HG03457 (cell line): ENCODE data around the gene SF1.

Source experiments
- ATAC-seq: cut with Tn5 transposase; IDR thresholded peaks from one replicate; pipeline ENCODE4 v1.9.1; 2021; ENCODE audit warnings: moderate number of reproducible peaks; ENCODE audit not compliant: unreplicated experiment

Gene SF1

DNA sequence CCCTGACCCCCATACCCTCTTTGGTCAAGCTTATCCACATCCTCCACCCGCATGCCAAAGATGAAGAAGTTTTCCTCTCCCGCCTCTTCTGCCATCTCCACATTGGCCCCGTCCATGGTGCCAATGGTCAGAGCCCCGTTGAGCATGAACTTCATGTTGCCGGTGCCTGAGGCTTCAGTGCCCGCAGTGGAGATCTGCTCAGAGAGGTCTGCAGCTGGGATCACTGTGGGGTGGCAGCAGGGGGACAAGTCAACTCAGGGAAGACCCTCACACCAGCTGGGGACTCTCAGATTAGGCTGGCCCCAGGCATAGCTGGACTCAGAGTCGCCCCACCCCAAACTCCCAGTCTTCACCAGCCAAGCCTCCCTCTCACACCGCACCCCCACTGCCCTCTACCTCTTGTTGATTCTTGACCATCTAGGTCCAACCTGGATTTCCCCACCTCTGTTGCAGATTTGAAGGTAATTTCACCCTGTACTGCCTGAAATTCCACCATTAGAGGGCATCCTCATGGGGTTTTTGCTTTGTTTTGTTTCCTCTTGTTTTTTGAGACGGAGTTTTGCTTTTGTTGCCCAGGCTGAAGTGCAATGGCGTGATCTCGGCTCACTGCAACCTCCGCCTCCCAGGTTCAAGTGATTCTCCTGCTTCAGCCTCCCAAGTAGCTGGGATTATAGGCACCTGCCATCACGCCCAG, 27.8 kb downstream of the SF1 start:
- no peak for ATAC-seq

DNA sequence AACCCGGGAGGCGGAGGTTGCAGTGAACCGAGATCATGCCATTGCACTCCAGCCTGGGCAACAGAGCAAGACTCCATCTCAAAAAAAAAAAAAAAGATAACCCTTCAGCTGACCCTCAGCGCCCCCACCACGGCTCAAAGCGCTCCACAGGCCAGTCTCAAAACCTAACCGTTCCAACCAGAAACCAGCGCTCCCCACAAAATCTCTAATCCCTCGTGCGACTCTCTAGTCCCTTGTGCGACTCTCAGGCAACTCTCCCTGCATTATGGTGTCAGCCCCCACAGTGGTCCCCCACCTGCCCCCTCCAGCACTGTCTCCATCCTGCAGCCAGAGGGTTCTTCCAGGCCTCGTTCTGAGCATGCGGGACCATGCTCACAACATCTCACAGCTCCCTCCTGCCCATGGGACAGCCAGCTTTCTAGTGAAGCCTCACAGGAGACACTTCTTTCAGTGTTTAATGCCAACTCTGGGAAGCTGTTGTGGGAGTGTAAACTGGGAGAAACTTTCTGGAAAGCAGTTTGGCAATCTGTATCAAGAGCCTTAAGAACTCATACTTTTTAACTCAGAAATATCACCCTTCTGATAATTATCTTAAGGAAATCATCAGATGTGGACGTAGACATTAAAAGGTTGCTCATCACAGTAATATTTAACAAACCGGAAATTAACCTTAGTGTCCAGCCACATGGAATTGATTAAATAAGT, 30.2 kb downstream of the SF1 start:
- no peak for ATAC-seq

GRCh38 chr11:64746486-64746885, 31.9 kb downstream of the SF1 start:
- no peak for ATAC-seq

GRCh38 chr11:64745521-64746328, 32.6 kb downstream of the SF1 start:
- no peak for ATAC-seq

- ATAC-seq: no peak
Measured at GRCh38 chr11:64745189-64745520, 33.2 kb downstream of the SF1 start.

DNA sequence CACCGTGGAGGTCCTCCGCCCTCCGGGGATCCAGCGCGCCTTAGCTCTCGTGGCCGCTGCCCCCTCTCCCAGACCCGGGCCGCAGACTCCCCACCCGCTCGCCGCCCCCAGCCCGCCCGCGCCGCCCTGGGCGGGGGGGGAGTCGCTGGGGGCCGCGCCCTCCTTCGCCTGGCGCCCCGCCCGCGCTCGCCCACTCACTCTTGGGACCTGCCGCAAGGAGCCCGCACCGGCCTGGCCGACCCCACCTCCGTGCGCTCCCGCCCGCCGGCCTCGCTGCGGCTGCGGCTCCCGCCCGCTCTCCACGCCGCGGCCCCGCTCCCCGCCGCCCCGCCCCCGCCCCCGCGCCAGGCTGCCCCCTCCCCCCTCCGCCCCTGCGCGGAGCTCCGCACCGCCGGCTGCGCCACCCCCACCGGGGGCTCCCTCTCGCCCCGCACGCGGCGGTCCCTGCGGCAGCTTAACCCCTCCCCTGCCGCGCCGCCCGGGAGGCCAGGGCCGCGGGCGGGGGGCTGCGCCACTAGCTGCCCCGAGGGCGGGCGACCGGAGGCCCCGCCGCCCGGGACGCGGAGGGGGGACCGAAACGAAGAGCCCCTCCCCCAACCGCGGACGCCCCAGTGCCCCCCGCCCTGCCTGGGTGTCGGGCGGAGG, 33.7 kb downstream of the SF1 start:
- ATAC-seq: no peak

- ATAC-seq: no peak
Measured at GRCh38 chr11:64743591-64744543, 34.5 kb downstream of the SF1 start, which contains the start of gene RASGRP2. RASGRP2 (minus strand) TSS chr11:64744142; CDS start chr11:64742866, 1,276 bp downstream.

GRCh38 chr11:64742889-64743590, 35.3 kb downstream of the SF1 start:
- no peak for ATAC-seq

DNA sequence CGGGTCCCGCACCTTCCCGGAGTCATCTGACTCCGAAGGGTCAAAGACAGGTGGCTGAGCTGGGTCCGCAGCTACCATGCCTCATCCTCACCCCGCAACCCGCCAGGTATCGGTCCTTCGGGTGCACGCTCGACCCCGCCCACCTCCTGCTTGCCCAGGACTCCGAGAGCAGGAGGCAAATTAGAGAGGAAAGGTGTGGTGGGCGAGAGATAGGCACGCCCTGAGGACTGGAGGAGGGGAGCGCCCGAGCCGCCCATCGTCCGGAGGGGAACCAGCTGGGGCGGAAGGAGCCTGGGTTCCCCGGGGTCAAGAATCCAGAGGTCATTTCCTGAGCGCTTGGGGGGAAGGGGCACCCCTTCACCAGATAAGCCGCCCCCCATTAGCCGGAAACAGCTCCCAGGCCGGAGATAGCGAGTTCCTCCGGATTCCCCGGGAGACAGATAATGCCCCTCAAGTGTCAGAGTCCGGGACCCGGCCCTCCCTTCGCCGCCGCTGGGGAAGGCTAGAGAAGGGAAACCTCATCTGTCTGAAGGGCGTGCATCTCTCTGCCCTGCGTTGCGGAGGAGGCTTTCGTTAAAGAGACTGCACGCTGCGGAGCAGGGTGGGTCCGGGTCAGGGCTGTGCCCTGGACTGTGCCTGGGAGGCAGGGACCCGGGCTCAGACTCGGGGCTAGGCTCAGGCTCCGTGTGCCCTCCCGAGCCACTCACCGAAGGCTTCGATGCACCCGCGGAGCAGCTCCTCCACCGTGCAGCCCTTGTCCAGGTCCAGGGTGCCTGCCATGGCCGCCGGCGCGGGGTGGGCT, 36.1 kb downstream of the SF1 start:
- ATAC-seq: no peak

- ATAC-seq: no peak
Measured at GRCh38 chr11:64741375-64742086, 36.8 kb downstream of the SF1 start.

- ATAC-seq: no peak
Measured at GRCh38 chr11:64739871-64740270, 38.5 kb downstream of the SF1 start.

DNA sequence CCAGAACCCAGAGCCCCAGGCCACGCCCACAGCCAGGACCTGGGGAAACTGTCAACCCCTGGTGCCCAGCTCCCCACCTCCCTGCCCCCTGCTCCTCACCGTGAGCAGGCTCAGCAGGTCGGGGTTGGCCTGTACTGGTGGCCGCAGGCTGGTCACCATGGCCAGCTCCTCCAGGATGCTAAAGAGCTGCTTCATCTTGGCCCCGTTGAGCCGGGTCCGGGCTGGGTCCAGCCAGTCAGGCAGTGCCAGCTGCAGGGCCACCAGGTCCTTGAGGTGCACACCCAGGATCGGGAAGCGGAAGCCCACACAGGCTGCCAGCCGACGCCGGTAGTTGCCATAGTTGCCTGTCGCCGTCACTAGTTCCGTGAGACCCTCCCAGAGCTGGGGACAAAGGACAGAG, 41.7 kb downstream of the SF1 start:
- ATAC-seq: no peak

GRCh38 chr11:64735725-64736259, 42.5 kb downstream of the SF1 start:
- ATAC-seq: no peak

GRCh38 chr11:64734811-64735724, 43.3 kb downstream of the SF1 start:
- ATAC-seq: no peak

GRCh38 chr11:64731601-64732000, 46.7 kb downstream of the SF1 start:
- ATAC-seq: no peak

DNA sequence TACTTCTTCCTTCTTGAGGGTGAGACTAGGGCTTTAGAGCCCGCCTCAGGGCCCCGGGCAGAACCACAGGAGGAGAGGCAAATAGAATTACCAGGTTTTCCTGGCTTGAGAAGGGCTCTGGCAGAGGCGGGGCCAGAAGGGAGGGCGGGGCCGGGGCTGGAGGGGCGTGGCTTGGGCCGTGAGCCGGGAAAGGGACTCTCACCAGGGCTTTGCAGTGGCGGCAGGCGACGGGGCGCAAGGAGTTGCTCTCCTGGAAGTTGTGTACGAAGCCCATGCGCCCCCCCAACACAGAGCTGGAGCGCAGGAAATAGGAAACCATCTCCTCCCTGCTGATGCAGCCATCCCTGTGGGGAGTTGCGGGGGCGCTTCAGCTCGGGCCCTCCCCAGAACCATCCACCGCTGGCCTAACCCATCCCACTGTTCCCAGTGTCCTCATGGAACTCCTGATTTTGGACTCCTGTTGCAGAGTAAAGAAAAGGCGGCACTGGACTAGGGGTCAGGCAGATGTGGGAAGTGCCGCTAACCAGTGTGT, 48.4 kb downstream of the SF1 start:
- no peak for ATAC-seq
